Endodermal cell (in vitro differentiated cells): Measurements from ENCODE around the gene OTUD4. TPM values are rescaled to one million over a fixed set of nuclear protein-coding genes. Genes with fewer than 3 reads are reported as not detected.

Experiments used
- DNase-seq: peaks from one replicate; pipeline ENCODE4 v3.0.0-alpha.2; 2017
- H3K27ac ChIP-seq: 2 replicates; pipeline ENCODE4 v1.5.1; 2013; ENCODE audit warnings: mild to moderate bottlenecking, low read depth, low read length, moderate library complexity
- H3K27me3 ChIP-seq: 2 replicates; pipeline ENCODE4 v1.6.1; 2013; ENCODE audit warnings: mild to moderate bottlenecking, low read length, moderate library complexity; ENCODE audit not compliant: insufficient read depth, control insufficient read depth, poor library complexity, severe bottlenecking
- H3K36me3 ChIP-seq: 2 replicates; pipeline ENCODE4 v1.7.0; 2013; ENCODE audit warnings: mild to moderate bottlenecking, low read length, moderate library complexity; ENCODE audit not compliant: control insufficient read depth, insufficient read depth
- H3K4me1 ChIP-seq: one replicate; pipeline ENCODE4 v1.7.0; 2013; ENCODE audit warnings: low read length; ENCODE audit not compliant: control insufficient read depth, insufficient read depth
- H3K4me3 ChIP-seq: 2 replicates; pipeline ENCODE4 v1.5.1; 2013; ENCODE audit warnings: mild to moderate bottlenecking, low read length, moderate library complexity
- H3K9ac ChIP-seq: 2 replicates; pipeline ENCODE4 v1.6.1; 2013; ENCODE audit warnings: mild to moderate bottlenecking, low read length, moderate library complexity; ENCODE audit not compliant: poor library complexity, severe bottlenecking; ENCODE audit errors: extremely low read depth
- H3K9me3 ChIP-seq: 2 replicates; pipeline ENCODE4 v1.6.1; 2013; ENCODE audit warnings: mild to moderate bottlenecking, low read length, moderate library complexity; ENCODE audit not compliant: control insufficient read depth
- H3K27ac Mint-ChIP-seq: 2 replicates; pipeline ENCODE4 v1.8.0; 2020; ENCODE audit warnings: mixed read lengths
- H3K27me3 Mint-ChIP-seq: 2 replicates; pipeline ENCODE4 v1.8.0; 2021; ENCODE audit warnings: mild to moderate bottlenecking, mixed read lengths; ENCODE audit not compliant: insufficient read depth
- H3K36me3 Mint-ChIP-seq: 2 replicates; pipeline ENCODE4 v1.8.0; 2020; ENCODE audit warnings: low read depth, mixed read lengths
- H3K4me1 Mint-ChIP-seq: 2 replicates; pipeline ENCODE4 v1.8.0; 2020; ENCODE audit warnings: mixed read lengths
- H3K4me3 Mint-ChIP-seq: 2 replicates; pipeline ENCODE4 v1.8.0; 2020; ENCODE audit warnings: mild to moderate bottlenecking, moderate library complexity, mixed read lengths
- H3K9me3 Mint-ChIP-seq: 2 replicates; pipeline ENCODE4 v1.8.0; 2020; ENCODE audit warnings: mild to moderate bottlenecking, mixed read lengths
- WGBS, 2 experiments: methylation state at CpG; one replicate each; pipeline versions ENCODE4 v1.1.5 to v1.1.7; 2013; ENCODE audit warnings: missing lambda C conversion rate in 2 of 2, mixed read lengths in 1 of 2; ENCODE audit not compliant: insufficient coverage in 1 of 2, insufficient read length in 1 of 2; 5-methylcytosine and 5-hydroxymethylcytosine counted together
- total RNA-seq, 2 donors: library from RNA; stranded (reverse); fragmentation: NEBNext Ultra II Directional in 1 of 2; extraction: Animal tissue kit (Norgen Biotek cat#: 25700) in 1 of 2; gene quantifications; 2 replicates in 1 of 2; 3 replicates in 1 of 2; pipeline ENCODE4 v1.2.1, GENCODE V29; 2021
- TF ChIP-seq, protein P1 (sequence below): fragments of 200-600 bp; sonication (generic); conservative IDR thresholded peaks from 2 replicates; pipeline ENCODE4 v1.5.0; 2021; ENCODE audit warnings: antibody characterized with exemption, mild to moderate bottlenecking

OTUD4 gene
- total RNA-seq, 2 donors from 2014 or later = 49.6 to 55.5 TPM

DNA sequence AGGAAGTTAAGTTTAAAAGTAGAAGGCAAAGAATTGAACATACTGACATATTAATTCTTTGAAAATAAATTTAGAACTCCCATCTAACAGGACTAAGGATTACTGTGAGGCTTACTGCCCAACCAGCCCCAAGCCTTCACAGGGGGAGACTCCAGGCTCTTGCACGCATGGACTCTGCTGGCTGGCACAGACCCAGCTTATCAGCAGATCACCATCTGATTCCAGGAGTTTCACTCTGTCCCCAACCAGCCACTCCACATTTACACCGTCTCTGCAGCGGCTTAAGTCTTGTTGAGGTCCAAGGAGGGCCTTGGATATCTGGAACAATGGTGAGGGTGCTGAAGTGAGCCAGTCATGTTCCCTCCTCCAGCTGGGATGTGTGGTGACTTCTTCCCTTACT, 16.4 kb upstream of the OTUD4 start:
- Mint-ChIP-seq H3K4me3 (no peak overlapping the region), H3K9me3 (no peaks in the 10 kb centered on the region), H3K4me1 (peaks cover 10% of the 10 kb centered on the region), H3K27me3 (no peaks in the 10 kb centered on the region), H3K36me3 (no peaks in the 10 kb centered on the region), H3K27ac (no peak overlapping the region)
- Histone ChIP-seq H3K4me1 (peaks cover 4% of the 10 kb centered on the region), H3K27ac (no peak overlapping the region), H3K36me3 (no peaks in the 10 kb centered on the region), H3K9ac (no peak overlapping the region), H3K9me3 (no peaks in the 10 kb centered on the region), H3K27me3 (no peaks in the 10 kb centered on the region), H3K4me3 (no peak overlapping the region)
- TF ChIP-seq, protein P1, sequence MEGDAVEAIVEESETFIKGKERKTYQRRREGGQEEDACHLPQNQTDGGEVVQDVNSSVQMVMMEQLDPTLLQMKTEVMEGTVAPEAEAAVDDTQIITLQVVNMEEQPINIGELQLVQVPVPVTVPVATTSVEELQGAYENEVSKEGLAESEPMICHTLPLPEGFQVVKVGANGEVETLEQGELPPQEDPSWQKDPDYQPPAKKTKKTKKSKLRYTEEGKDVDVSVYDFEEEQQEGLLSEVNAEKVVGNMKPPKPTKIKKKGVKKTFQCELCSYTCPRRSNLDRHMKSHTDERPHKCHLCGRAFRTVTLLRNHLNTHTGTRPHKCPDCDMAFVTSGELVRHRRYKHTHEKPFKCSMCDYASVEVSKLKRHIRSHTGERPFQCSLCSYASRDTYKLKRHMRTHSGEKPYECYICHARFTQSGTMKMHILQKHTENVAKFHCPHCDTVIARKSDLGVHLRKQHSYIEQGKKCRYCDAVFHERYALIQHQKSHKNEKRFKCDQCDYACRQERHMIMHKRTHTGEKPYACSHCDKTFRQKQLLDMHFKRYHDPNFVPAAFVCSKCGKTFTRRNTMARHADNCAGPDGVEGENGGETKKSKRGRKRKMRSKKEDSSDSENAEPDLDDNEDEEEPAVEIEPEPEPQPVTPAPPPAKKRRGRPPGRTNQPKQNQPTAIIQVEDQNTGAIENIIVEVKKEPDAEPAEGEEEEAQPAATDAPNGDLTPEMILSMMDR = no peak
- DNase-seq = no peak
- whole genome bisulfite sequencing, 2 experiments = 95 to 100% methylated on average over 1 to 3 of the region's 3 CpGs

DNA sequence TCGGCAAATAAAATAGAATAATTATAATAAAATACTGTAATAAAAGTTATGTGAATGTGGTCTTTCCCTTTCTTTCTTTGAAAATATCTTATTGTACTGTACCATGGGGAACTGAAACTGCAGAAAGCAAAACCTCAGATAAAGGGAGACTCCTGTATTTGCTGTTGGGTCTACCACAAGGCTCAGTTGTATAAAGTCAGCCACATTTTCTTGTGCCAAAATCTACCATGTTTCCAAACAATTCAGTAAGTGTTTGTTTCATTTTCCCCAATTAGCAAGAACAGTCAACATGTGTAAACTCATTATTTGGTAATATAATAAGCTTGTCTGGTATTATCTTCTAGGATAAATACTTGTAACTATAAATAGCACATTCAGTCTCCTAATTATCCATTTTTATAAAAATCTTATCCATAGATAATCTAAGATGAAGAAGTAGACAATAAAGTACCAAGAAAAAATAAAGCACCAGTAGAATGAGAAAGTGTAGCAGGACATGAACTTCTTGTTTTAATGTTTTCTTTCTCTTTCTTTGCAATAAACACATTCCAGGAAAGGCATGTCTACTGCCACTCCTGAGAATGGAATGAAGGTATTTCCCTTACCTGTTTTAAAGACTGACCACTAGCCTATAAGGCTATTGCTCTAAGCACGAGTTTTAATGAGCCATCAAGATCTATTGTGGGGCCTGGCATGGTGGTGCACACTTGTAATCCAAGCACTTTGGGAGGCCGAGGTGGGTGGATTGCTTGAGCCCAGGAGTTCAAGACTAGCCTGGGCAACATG, 15.0 kb upstream of the OTUD4 start:
- H3K36me3 Mint-ChIP-seq = no peaks in the 10 kb centered on the region

GRCh38 chr4:145189981-145190380, 9.6 kb upstream of the OTUD4 start:
- no peak overlapping the region for H3K27ac ChIP-seq
- WGBS, 2 experiments = 96% methylated on average over 3 of the region's 3 CpGs; no CpG with 5 or more reads in 1 of the 2 experiments
- no peaks in the 10 kb centered on the region for H3K9me3 ChIP-seq
- no peak overlapping the region for H3K27ac Mint-ChIP-seq
- no peak overlapping the region for H3K4me3 Mint-ChIP-seq
- no peaks in the 10 kb centered on the region for H3K36me3 Mint-ChIP-seq
- H3K4me1 ChIP-seq = no peaks in the 10 kb centered on the region
- H3K4me3 ChIP-seq = no peak overlapping the region
- H3K36me3 ChIP-seq = no peaks in the 10 kb centered on the region
- no peak overlapping the region for H3K9ac ChIP-seq
- no peak for DNase-seq
- no peaks in the 10 kb centered on the region for H3K27me3 ChIP-seq
- H3K27me3 Mint-ChIP-seq = no peaks in the 10 kb centered on the region
- H3K4me1 Mint-ChIP-seq = no peaks in the 10 kb centered on the region
- no peaks in the 10 kb centered on the region for H3K9me3 Mint-ChIP-seq
- TF ChIP-seq, protein P1 = no peak

More for the DNA sequence above, 15.0 kb upstream of the OTUD4 start:
- Histone ChIP-seq H3K36me3 (no peaks in the 10 kb centered on the region), H3K4me1 (peaks cover 4% of the 10 kb centered on the region), H3K4me3 (no peak overlapping the region), H3K9ac (no peak overlapping the region), H3K27me3 (no peaks in the 10 kb centered on the region), H3K9me3 (no peaks in the 10 kb centered on the region), H3K27ac (no peak overlapping the region)
- peaks cover 10% of the 10 kb centered on the region for H3K4me1 Mint-ChIP-seq
- TF ChIP-seq, protein P1 = no peak
- H3K27ac Mint-ChIP-seq = no peak overlapping the region
- WGBS, 2 experiments = 86 to 93% methylated on average over 1 to 2 of the region's 3 CpGs
- DNase-seq = no peak
- no peaks in the 10 kb centered on the region for H3K9me3 Mint-ChIP-seq
- H3K4me3 Mint-ChIP-seq = no peak overlapping the region
- H3K27me3 Mint-ChIP-seq = no peaks in the 10 kb centered on the region
